Body of pancreas (tissue), 4 donors: Measurements from ENCODE around the gene PPP1R13B. TPM values are rescaled to one million over a fixed set of nuclear protein-coding genes. Genes with fewer than 3 reads are reported as not detected.

Experiments
- ATAC-seq: fragments of 150-250 bp; one replicate; pipeline ENCODE4 v1.9.1; 2016
- DNase-seq, 4 donors: peaks; one replicate each; pipeline ENCODE4 v3.0.0-alpha.2; 2019
- H3K27ac ChIP-seq, 4 donors: fragments of 200-600 bp; sonication (generic); 1 replicate in 3 of 4; 2 replicates in 1 of 4; pipeline versions ENCODE4 v1.5.1 to v1.6.1; 2016 to 2019; ENCODE audit warnings: mild to moderate bottlenecking in 1 of 4, mixed read lengths in 1 of 4, moderate library complexity in 1 of 4
- H3K27me3 ChIP-seq, 2 donors: fragments of 200-600 bp; sonication (generic); one replicate each; pipeline ENCODE4 v1.6.0; 2016; ENCODE audit warnings: mild to moderate bottlenecking in 1 of 2
- H3K36me3 ChIP-seq, 2 donors: fragments of 200-600 bp; sonication (generic); replicated peaks in 1 of 2; 2 replicates each; pipeline ENCODE4 v1.5.1; 2016; ENCODE audit warnings: low read depth in 2 of 2; ENCODE audit not compliant: insufficient read depth in 1 of 2
- H3K4me1 ChIP-seq: fragments of 200-600 bp; sonication (generic); one replicate; pipeline ENCODE4 v1.6.0; 2016
- H3K4me3 ChIP-seq, 2 donors: fragments of 200-600 bp; sonication (generic); 1 replicate in 1 of 2; 2 replicates in 1 of 2; pipeline ENCODE4 v1.5.1; 2016 to 2019
- H3K9me3 ChIP-seq, 3 donors: fragments of 200-600 bp; sonication (generic); 1 replicate in 2 of 3; 2 replicates in 1 of 3; pipeline ENCODE4 v1.5.1; 2016
- CTCF ChIP-seq, 7 experiments: fragments of 450-650 bp in 4 of 7; fragments of 200-600 bp in 3 of 7; sonication (generic) in 3 of 7; IDR thresholded peaks; one replicate each; pipeline ENCODE4 v1.5.1; 2016 to 2019; ENCODE audit warnings: antibody characterized with exemption in 7 of 7
- POLR2A ChIP-seq, 3 donors: fragments of 450-650 bp; IDR thresholded peaks; one replicate each; pipeline ENCODE4 v1.6.1; 2016; ENCODE audit warnings: antibody characterized with exemption in 3 of 3, mild to moderate bottlenecking in 2 of 3
- WGBS, 2 donors: methylation state at CpG; one replicate each; pipeline ENCODE4 v1.1.5; 2017; 5-methylcytosine and 5-hydroxymethylcytosine counted together
- intact Hi-C: fragments of 100-400 bp; cut with DNase I; formaldehyde crosslinking; loops from one replicate; pipeline ENCODE4 v1.15.1; 2023
- total RNA-seq, 2 donors: library from RNA; depleted of rRNA; stranded (reverse); fragments of >200 nt; gene quantifications; one replicate each; pipeline ENCODE4 v1.1.0, GENCODE V29; 2016

The PPP1R13B gene
- total RNA-seq, 2 donors from 2014 or later: 12.5 to 36.3 TPM

- DNase-seq: peak; percentile 83 to 93 (median 90)
- Histone ChIP-seq H3K9me3 (no peaks in the 10 kb centered on the region), H3K27ac (peak overlapping the region; percentile 78 to 84 (median 80)), H3K4me1 (peaks cover 43% of the 10 kb centered on the region), H3K36me3 (no peaks in the 10 kb centered on the region), H3K27me3 (no peaks in the 10 kb centered on the region), H3K4me3 (no peak overlapping the region)
- 9 to 12% methylated on average over 8 to 10 of the region's 10 CpGs for WGBS, 2 donors
- peak; percentile 83 for ATAC-seq
- peak in 1 of 7 experiments; percentile 10 for TF ChIP-seq CTCF (IDR thresholded peaks at IDR 0.05)
- peak in 1 of 3 donors; percentile 14 for TF ChIP-seq POLR2A (IDR thresholded peaks at IDR 0.05)
- intact Hi-C loops: no loop called here
These were observed 20.2 kb upstream of the PPP1R13B start for GRCh38 chr14:103867523-103867953.

- ATAC-seq: no peak
- Histone ChIP-seq H3K9me3 (no peaks in the 10 kb centered on the region), H3K27ac (peak overlapping the region; percentile 78 to 84 (median 80)), H3K4me3 (no peak overlapping the region), H3K36me3 (no peaks in the 10 kb centered on the region), H3K27me3 (no peaks in the 10 kb centered on the region), H3K4me1 (peaks cover 37% of the 10 kb centered on the region)
- 64 to 67% methylated on average over 7 to 10 of the region's 10 CpGs for WGBS, 2 donors
- DNase-seq: no peak
- no peak for TF ChIP-seq POLR2A (IDR thresholded peaks at IDR 0.05)
- TF ChIP-seq CTCF (IDR thresholded peaks at IDR 0.05): no peak
- intact Hi-C loops: no loop called here
These were observed 19.6 kb upstream of the PPP1R13B start for GRCh38 chr14:103867020-103867419.

GRCh38 chr14:103863245-103863644, 15.9 kb upstream of the PPP1R13B start:
- Histone ChIP-seq H3K27me3 (no peaks in the 10 kb centered on the region), H3K4me3 (no peak overlapping the region), H3K36me3 (no peaks in the 10 kb centered on the region), H3K9me3 (no peaks in the 10 kb centered on the region), H3K4me1 (peaks cover 13% of the 10 kb centered on the region), H3K27ac (no peak overlapping the region)
- ATAC-seq: no peak
- peak in 1 of 4 donors; percentile 1 for DNase-seq
- 83 to 88% methylated on average over 6 of the region's 6 CpGs for WGBS, 2 donors
- intact Hi-C loops: no loop called here
- TF ChIP-seq CTCF (IDR thresholded peaks at IDR 0.05) (no peak), POLR2A (IDR thresholded peaks at IDR 0.05) (no peak)

GRCh38 chr14:103862393-103862782, 15.0 kb upstream of the PPP1R13B start:
- Histone ChIP-seq H3K36me3 (no peaks in the 10 kb centered on the region), H3K9me3 (no peaks in the 10 kb centered on the region), H3K4me3 (no peak overlapping the region), H3K27ac (no peak overlapping the region), H3K27me3 (no peaks in the 10 kb centered on the region), H3K4me1 (peaks cover 4% of the 10 kb centered on the region)
- intact Hi-C loops: no loop called here
- WGBS, 2 donors: 75 to 83% methylated on average over 7 of the region's 7 CpGs
- no peak for ATAC-seq
- no peak for DNase-seq
- TF ChIP-seq CTCF (IDR thresholded peaks at IDR 0.05): no peak
- no peak for TF ChIP-seq POLR2A (IDR thresholded peaks at IDR 0.05)
